PC-3 (cell line): ENCODE data around the gene RND3.

ENCODE experiments used
- CTCF ChIP-seq: fragments of 300-600 bp; sonication (generic); conservative IDR thresholded peaks from 2 replicates; pipeline ENCODE4 v1.5.1; 2017; ENCODE audit warnings: antibody characterized with exemption, low read depth, mild to moderate bottlenecking, low read length
- EZH2 ChIP-seq: fragments of 300-600 bp; sonication (generic); IDR thresholded peaks from one replicate; pipeline ENCODE4 v1.6.1; 2017; ENCODE audit warnings: antibody characterized with exemption, mild to moderate bottlenecking, low read length; ENCODE audit not compliant: unreplicated experiment
- EZH2phosphoT487 ChIP-seq: fragments of 300-600 bp; sonication (generic); IDR thresholded peaks from 2 replicates; pipeline ENCODE4 v1.6.1; 2018; ENCODE audit warnings: mild to moderate bottlenecking, antibody characterized with exemption, low read length, borderline replicate concordance

GRCh38 chr2:150495993-150496627 is 8.6 kb upstream of the RND3 start:
- TF ChIP-seq CTCF (no peak), EZH2 (no peak), EZH2phosphoT487 (no peak)
